OCI-M2 (cell line): Measurements from ENCODE around the gene AHR.

Experiments
- DNase-seq: peaks from one replicate; lab custom pipeline; 2025; ENCODE audit not compliant: unreplicated experiment; lab: John Stamatoyannopoulos, UW

Gene AHR

GRCh38 chr7:17298102-17298839 lies at the start of gene AHR:
Gene AHR (plus strand): TSS chr7:17298652. CDS start chr7:17299265, 613 bp downstream.
- no peak for DNase-seq

GRCh38 chr7:17253885-17254284 lies 44.6 kb upstream of the AHR start:
- DNase-seq = no peak

GRCh38 chr7:17255926-17256325 lies 42.5 kb upstream of the AHR start:
- no peak for DNase-seq

GRCh38 chr7:17256375-17256774 lies 42.1 kb upstream of the AHR start:
- DNase-seq = no peak

GRCh38 chr7:17266565-17266964 lies 31.9 kb upstream of the AHR start:
- DNase-seq = no peak

GRCh38 chr7:17269341-17270221 lies 28.9 kb upstream of the AHR start:
- DNase-seq = no peak

GRCh38 chr7:17274551-17275245 lies 23.8 kb upstream of the AHR start:
- no peak for DNase-seq

GRCh38 chr7:17275749-17276671 lies 22.4 kb upstream of the AHR start:
- DNase-seq = no peak

GRCh38 chr7:17279061-17279460 lies 19.4 kb upstream of the AHR start:
- no peak for DNase-seq

- no peak for DNase-seq
These were observed 9.3 kb upstream of the AHR start for GRCh38 chr7:17289074-17289645.

GRCh38 chr7:17292843-17293242 lies 5.6 kb upstream of the AHR start:
- DNase-seq = no peak

- no peak for DNase-seq
These were observed 5.0 kb upstream of the AHR start for GRCh38 chr7:17293481-17293880.

GRCh38 chr7:17297243-17297642 lies 1.2 kb upstream of the AHR start:
- DNase-seq = no peak

GRCh38 chr7:17298840-17299482 lies 509 bp downstream of the AHR start:
- DNase-seq = no peak

- no peak for DNase-seq
These were observed 1.1 kb downstream of the AHR start for GRCh38 chr7:17299483-17299991.

- DNase-seq = no peak
These were observed 1.6 kb downstream of the AHR start for GRCh38 chr7:17300012-17300411.

GRCh38 chr7:17300437-17300836 lies 2.0 kb downstream of the AHR start:
- DNase-seq = no peak

GRCh38 chr7:17301471-17302456 lies 3.3 kb downstream of the AHR start:
- DNase-seq = no peak
